Endothelial cell (in vitro differentiated cells): ENCODE measurements around the gene KCNJ4. TPM values are rescaled to one million over a fixed set of nuclear protein-coding genes. Genes with fewer than 3 reads are reported as not detected.
"Not testable (repeated sequence)": the region's sequence is repeated elsewhere in the genome, so short reads cannot be mapped to it uniquely, and the experiment has no call there.

ENCODE experiments used
- DNase-seq: peaks from one replicate; pipeline ENCODE4 v3.0.0; 2021; ENCODE audit warnings: low spot score
- H3K27ac Mint-ChIP-seq: one replicate; pipeline ENCODE4 v1.8.0; 2021; ENCODE audit warnings: mixed read lengths, inconsistent platforms; ENCODE audit not compliant: unreplicated experiment
- H3K27me3 Mint-ChIP-seq: one replicate; pipeline ENCODE4 v1.8.0; 2021; ENCODE audit warnings: mild to moderate bottlenecking, moderate library complexity, mixed read lengths, inconsistent platforms; ENCODE audit not compliant: unreplicated experiment
- H3K36me3 Mint-ChIP-seq: one replicate; pipeline ENCODE4 v1.8.0; 2021; ENCODE audit warnings: mild to moderate bottlenecking, low read depth, mixed read lengths, inconsistent platforms; ENCODE audit not compliant: unreplicated experiment
- H3K4me1 Mint-ChIP-seq: one replicate; pipeline ENCODE4 v1.8.0; 2021; ENCODE audit warnings: mild to moderate bottlenecking, mixed read lengths, inconsistent platforms; ENCODE audit not compliant: unreplicated experiment
- H3K4me3 Mint-ChIP-seq: one replicate; pipeline ENCODE4 v1.8.0; 2021; ENCODE audit warnings: mild to moderate bottlenecking, mixed read lengths, inconsistent platforms; ENCODE audit not compliant: unreplicated experiment
- H3K9me3 Mint-ChIP-seq: one replicate; pipeline ENCODE4 v1.8.0; 2021; ENCODE audit warnings: mixed read lengths, inconsistent platforms; ENCODE audit not compliant: unreplicated experiment
- total RNA-seq: library from RNA; stranded (reverse); fragmentation: NEBNext Ultra II Directional; extraction: Animal tissue kit (Norgen Biotek cat#: 25700); gene quantifications from one replicate; pipeline ENCODE4 v1.2.1, GENCODE V29; 2021; ENCODE audit not compliant: unreplicated experiment
- TF ChIP-seq, protein P1 (sequence below): fragments of 200-600 bp; sonication (generic); IDR thresholded peaks from one replicate; pipeline ENCODE4 v1.5.0; 2021; ENCODE audit warnings: antibody characterized with exemption; ENCODE audit not compliant: unreplicated experiment

Gene KCNJ4
- total RNA-seq, 1 donor from 2014 or later = 0.21 TPM

DNA sequence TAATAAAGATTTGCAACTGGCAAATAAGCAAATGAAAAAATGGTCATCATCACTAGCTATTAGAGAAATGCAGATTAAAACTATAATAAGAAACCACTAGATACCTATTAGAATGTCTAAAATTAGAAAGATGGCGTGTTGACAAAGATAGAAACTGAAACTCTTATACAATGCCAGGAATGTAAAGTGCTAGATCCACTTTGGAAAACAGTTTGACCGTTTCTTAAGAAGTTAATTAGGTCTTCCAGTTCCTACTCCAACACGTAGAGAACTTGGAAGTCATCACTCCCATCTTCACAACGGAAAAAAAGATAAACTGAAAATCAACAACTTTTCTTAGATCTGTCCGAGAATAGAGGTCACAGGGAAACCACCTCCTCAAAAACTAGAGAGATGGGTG, 68.1 kb downstream of the KCNJ4 start:
- not testable (repeated sequence) for H3K27me3 Mint-ChIP-seq, H3K27ac Mint-ChIP-seq, DNase-seq, H3K9me3 Mint-ChIP-seq, H3K36me3 Mint-ChIP-seq, H3K4me3 Mint-ChIP-seq
- H3K4me1 Mint-ChIP-seq = peaks cover 53% of the 10 kb centered on the region

GRCh38 chr22:38383417-38383816, 71.6 kb downstream of the KCNJ4 start:
- no peak for DNase-seq
- TF ChIP-seq, protein P1, sequence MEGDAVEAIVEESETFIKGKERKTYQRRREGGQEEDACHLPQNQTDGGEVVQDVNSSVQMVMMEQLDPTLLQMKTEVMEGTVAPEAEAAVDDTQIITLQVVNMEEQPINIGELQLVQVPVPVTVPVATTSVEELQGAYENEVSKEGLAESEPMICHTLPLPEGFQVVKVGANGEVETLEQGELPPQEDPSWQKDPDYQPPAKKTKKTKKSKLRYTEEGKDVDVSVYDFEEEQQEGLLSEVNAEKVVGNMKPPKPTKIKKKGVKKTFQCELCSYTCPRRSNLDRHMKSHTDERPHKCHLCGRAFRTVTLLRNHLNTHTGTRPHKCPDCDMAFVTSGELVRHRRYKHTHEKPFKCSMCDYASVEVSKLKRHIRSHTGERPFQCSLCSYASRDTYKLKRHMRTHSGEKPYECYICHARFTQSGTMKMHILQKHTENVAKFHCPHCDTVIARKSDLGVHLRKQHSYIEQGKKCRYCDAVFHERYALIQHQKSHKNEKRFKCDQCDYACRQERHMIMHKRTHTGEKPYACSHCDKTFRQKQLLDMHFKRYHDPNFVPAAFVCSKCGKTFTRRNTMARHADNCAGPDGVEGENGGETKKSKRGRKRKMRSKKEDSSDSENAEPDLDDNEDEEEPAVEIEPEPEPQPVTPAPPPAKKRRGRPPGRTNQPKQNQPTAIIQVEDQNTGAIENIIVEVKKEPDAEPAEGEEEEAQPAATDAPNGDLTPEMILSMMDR = no peak
- H3K4me3 Mint-ChIP-seq = no peak overlapping the region
- peaks cover 2% of the 10 kb centered on the region for H3K27me3 Mint-ChIP-seq
- H3K36me3 Mint-ChIP-seq = peaks cover 5% of the 10 kb centered on the region
- H3K4me1 Mint-ChIP-seq = peaks cover 32% of the 10 kb centered on the region
- H3K9me3 Mint-ChIP-seq = no peaks in the 10 kb centered on the region
- peak overlapping the region; percentile 70 for H3K27ac Mint-ChIP-seq

DNA sequence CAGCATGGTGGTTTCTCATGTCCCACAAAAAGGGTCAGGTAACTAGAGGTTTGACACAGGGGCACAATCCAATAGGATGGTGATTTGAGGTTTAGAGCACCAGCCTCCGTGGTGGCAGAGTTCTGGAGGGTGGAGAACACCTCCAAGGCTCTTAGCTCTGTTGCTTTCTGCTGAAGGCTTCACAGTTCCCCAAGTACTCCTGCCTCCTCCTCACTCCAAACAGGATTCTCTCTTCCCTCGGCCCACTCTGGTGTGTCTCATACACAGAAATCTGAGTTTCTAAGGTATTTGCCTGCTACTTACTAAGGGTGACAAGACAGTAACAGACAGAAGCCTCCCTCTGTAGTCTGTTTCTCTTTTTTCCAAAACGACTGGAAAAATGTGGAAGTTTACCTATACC, 73.6 kb downstream of the KCNJ4 start:
- not testable (repeated sequence) for H3K27ac Mint-ChIP-seq, H3K27me3 Mint-ChIP-seq, H3K9me3 Mint-ChIP-seq, DNase-seq, H3K4me3 Mint-ChIP-seq
- Mint-ChIP-seq H3K36me3 (peaks cover 16% of the 10 kb centered on the region), H3K4me1 (peaks cover 23% of the 10 kb centered on the region)

Other genes with a start within 250 kb of the KCNJ4 start
- gene TMEM184B, start 182.2 kb downstream of the KCNJ4 start, total RNA-seq = 59.8 TPM
- 144 TPM for gene CSNK1E, start 137.8 kb downstream of the KCNJ4 start, total RNA-seq
- 3.7 TPM for gene KDELR3, start 12.9 kb upstream of the KCNJ4 start, total RNA-seq
- 492 TPM for gene DDX17, start 51.1 kb upstream of the KCNJ4 start, total RNA-seq
- gene DMC1, start 115.0 kb upstream of the KCNJ4 start, total RNA-seq = 3.5 TPM
- 2.5 TPM for gene FAM227A, start 201.2 kb upstream of the KCNJ4 start, total RNA-seq
- 29.7 TPM for gene CBY1, start 201.4 kb upstream of the KCNJ4 start, total RNA-seq
- 108 TPM for gene TOMM22, start 226.8 kb upstream of the KCNJ4 start, total RNA-seq
- 49.6 TPM for gene JOSD1, start 245.7 kb upstream of the KCNJ4 start, total RNA-seq